GM10266 (cell line): ENCODE data around the gene GJB3.

Source experiments
- DNase-seq: peaks from one replicate; pipeline ENCODE4 v3.0.0; 2012; ENCODE audit errors: extremely low spot score
- TF ChIP-seq, protein P1 (sequence below): IDR thresholded peaks from 2 replicates; pipeline ENCODE4 v1.5.1; 2012; ENCODE audit warnings: mild to moderate bottlenecking, low read depth; ENCODE audit not compliant: control insufficient read depth, insufficient read depth; ENCODE audit errors: missing control alignments

The GJB3 gene

DNA sequence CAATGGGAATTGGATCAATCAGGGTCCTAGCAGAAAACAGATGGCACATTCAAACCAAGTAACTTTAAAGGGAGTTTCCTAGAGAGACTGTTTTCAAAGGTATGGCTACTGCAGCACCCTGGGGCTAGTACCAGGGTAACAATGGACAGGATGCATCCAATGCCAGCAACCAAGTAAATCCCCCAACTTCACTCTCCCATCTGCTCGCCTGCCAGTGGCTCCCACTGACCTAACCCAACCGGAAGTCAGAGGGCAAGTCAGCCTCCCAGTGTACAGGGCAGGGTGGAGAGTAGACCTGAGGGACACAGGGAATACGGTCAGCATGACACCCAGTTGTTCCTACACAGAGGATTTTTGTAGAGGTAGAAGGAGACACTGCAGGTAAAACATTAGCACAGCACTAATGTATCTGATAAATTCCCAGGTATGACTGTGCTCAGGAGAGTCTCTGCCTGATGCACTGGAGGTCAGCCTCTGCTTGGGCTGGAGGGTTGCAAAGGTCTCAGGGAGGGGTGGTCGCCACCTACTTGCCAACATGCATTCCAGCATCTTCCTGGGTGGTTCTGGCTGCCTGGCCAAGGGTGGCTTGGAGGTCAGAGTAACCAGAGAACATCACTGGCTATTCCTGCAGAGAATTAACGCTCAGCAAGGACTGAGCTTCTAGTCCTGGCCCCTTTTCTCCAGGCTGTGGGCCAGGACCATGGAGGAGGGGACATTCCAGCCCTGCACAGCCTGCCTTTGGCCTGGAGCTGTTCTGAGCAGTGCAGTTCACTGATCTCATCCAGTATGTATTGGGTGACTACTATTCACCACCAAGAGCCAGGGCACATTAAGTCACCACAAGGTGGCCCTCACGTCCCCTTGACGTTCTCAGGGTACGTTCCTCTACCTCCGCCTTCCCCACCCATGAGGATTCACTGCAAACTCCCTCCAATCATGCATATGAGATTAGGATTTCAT, 6.7 kb downstream of the GJB3 start:
- no peak for DNase-seq
- TF ChIP-seq, protein P1, sequence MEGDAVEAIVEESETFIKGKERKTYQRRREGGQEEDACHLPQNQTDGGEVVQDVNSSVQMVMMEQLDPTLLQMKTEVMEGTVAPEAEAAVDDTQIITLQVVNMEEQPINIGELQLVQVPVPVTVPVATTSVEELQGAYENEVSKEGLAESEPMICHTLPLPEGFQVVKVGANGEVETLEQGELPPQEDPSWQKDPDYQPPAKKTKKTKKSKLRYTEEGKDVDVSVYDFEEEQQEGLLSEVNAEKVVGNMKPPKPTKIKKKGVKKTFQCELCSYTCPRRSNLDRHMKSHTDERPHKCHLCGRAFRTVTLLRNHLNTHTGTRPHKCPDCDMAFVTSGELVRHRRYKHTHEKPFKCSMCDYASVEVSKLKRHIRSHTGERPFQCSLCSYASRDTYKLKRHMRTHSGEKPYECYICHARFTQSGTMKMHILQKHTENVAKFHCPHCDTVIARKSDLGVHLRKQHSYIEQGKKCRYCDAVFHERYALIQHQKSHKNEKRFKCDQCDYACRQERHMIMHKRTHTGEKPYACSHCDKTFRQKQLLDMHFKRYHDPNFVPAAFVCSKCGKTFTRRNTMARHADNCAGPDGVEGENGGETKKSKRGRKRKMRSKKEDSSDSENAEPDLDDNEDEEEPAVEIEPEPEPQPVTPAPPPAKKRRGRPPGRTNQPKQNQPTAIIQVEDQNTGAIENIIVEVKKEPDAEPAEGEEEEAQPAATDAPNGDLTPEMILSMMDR = peak; percentile 30

DNA sequence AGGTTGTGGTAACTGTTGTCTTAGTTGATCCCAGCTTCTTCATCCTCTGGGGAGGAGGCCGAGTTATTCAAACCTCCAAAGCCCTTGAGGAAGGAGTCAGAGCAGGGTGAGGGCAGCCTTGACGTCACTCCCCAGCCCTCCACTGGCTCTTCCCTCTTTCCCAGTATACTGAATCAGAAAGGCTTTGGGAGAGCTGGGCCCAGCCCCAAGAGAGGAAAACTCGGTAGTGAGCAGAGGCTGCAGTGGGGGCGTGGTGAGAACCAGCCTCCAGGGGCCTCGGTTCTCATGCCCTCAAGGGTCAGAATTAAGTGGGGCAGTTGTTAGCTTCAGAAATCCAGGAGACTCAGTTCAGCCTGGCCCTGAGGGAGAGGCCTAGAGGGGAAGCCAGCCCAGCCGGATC, 10.0 kb downstream of the GJB3 start:
- TF ChIP-seq, protein P1 = no peak
- DNase-seq = no peak

DNA sequence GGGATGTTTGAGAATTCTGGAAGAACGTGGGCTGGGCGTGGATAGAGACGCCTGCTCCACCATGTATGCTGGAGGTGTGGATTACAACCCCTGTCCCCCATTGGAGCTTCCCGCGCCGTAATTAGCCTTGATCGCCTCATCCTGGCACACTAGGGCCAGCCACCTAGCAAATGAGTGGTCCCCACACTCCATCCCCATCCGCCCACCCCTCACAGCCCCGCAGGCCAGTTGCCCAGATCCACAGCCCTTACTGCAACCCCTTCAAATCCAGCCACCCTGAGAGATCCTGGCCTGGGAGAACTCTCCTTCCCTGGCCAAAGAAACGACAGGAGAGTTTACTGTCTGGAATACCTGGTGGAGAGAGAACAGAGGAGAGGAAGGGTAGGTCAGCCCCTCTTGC, 11.4 kb downstream of the GJB3 start:
- DNase-seq = peak; percentile 4
- TF ChIP-seq, protein P1 = no peak

DNA sequence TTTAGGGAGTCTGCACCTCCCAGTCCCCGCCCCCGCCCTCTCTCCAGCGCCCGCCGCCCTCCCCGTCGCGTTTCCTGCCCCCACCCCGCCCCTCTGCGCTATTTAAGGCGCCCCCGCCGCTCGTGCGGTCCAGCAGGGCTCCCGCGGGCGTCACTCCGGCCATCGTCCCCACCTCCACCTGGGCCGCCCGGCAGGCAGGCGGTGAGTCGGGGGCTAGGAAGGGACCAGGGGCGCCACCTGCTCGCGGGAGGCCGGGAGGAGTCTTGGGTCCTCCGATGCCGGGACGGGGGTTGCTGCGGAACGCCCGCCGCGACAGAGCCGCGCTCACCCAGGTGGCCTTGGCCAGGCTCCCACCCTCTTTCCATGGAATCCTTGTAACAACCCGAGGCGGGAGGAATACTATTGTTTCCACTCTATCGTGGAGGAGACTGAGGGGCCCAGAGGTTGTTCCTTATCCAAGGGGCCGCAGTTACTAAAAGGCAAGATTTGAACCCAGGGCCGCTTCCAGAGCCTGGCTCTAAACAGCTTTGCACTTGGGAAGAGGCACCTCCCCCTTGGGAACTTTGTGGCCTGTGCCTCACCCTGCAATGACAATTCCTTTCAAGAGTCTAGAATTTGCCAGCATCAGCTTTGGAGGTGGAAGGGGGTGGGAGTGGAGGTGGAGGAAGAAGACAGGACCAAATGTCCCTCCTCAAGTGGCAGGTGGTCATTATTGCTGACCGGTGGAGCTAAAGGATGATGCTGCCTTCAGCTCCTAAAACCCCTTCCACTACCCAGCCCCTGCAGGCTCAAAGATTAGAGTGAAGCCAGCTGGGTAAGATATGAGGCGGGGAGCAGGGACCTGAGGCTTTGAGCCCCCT, 12.1 kb downstream of the GJB3 start, which contains the start of gene GJA4:
TSS of gene GJA4 (plus strand) at position 132 of the 860 bp plus-strand sequence. CDS start 1,215 bp downstream, outside the sequence.
- no peak for DNase-seq
- TF ChIP-seq, protein P1 = no peak

DNA sequence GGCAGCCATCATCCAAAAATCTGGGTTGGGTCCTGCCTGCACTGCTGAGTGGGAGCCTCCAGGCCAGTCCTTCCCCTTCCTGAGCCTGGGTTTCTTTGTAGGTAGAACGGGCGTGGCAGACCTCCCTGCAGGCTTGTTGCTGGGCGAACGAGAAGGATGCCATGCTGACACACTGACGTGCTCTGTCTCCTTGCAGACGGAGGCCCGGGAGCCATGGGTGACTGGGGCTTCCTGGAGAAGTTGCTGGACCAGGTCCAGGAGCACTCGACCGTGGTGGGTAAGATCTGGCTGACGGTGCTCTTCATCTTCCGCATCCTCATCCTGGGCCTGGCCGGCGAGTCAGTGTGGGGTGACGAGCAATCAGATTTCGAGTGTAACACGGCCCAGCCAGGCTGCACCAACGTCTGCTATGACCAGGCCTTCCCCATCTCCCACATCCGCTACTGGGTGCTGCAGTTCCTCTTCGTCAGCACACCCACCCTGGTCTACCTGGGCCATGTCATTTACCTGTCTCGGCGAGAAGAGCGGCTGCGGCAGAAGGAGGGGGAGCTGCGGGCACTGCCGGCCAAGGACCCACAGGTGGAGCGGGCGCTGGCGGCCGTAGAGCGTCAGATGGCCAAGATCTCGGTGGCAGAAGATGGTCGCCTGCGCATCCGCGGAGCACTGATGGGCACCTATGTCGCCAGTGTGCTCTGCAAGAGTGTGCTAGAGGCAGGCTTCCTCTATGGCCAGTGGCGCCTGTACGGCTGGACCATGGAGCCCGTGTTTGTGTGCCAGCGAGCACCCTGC, 13.2 kb downstream of the GJB3 start:
- TF ChIP-seq, protein P1 = no peak
- DNase-seq = no peak

DNA sequence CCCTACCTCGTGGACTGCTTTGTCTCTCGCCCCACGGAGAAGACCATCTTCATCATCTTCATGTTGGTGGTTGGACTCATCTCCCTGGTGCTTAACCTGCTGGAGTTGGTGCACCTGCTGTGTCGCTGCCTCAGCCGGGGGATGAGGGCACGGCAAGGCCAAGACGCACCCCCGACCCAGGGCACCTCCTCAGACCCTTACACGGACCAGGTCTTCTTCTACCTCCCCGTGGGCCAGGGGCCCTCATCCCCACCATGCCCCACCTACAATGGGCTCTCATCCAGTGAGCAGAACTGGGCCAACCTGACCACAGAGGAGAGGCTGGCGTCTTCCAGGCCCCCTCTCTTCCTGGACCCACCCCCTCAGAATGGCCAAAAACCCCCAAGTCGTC, 13.8 kb downstream of the GJB3 start:
- no peak for DNase-seq
- TF ChIP-seq, protein P1 = no peak
